Measurements from ENCODE around the gene SUMO3.

Gene SUMO3

GRCh38 chr21:44805859-44806258, 12.0 kb downstream of the SUMO3 start:
- H3K4me1 ChIP-seq, result peaks cover 29% of the 10 kb centered on the region
- DNase-seq, result no peak
- no peaks in the 10 kb centered on the region for H3K9me3 ChIP-seq
- no peaks in the 10 kb centered on the region for H3K27me3 ChIP-seq
- H3K36me3 ChIP-seq, result peaks cover 56% of the 10 kb centered on the region
- no peak for TF ChIP-seq CTCF (IDR thresholded peaks at IDR 0.05; ENCODE audit: low read depth, low read length)
- no peak overlapping the region for H3K4me3 ChIP-seq (ENCODE audit: low read depth, low read length)

- no peak for DNase-seq
- Histone ChIP-seq H3K36me3 (peaks cover 54% of the 10 kb centered on the region), H3K4me3 (ENCODE audit: low read depth, low read length) (no peak overlapping the region), H3K27me3 (no peaks in the 10 kb centered on the region), H3K4me1 (peaks cover 29% of the 10 kb centered on the region), H3K9me3 (no peaks in the 10 kb centered on the region)
- TF ChIP-seq CTCF (IDR thresholded peaks at IDR 0.05; ENCODE audit: low read depth, low read length), result no peak
Observed at GRCh38 chr21:44805226-44805625, 12.6 kb downstream of the SUMO3 start.

- H3K9me3 ChIP-seq, result no peaks in the 10 kb centered on the region
- TF ChIP-seq CTCF (IDR thresholded peaks at IDR 0.05; ENCODE audit: low read depth, low read length), result no peak
- H3K4me1 ChIP-seq, result peaks cover 29% of the 10 kb centered on the region
- no peak overlapping the region for H3K4me3 ChIP-seq (ENCODE audit: low read depth, low read length)
- peaks cover 52% of the 10 kb centered on the region for H3K36me3 ChIP-seq
- H3K27me3 ChIP-seq, result no peaks in the 10 kb centered on the region
- DNase-seq, result peak; percentile 69
Observed at GRCh38 chr21:44804762-44805161, 13.1 kb downstream of the SUMO3 start.

GRCh38 chr21:44803651-44804050, 14.2 kb downstream of the SUMO3 start:
- no peak for DNase-seq
- Histone ChIP-seq H3K27me3 (no peaks in the 10 kb centered on the region), H3K4me1 (peaks cover 29% of the 10 kb centered on the region), H3K4me3 (ENCODE audit: low read depth, low read length) (no peak overlapping the region), H3K36me3 (peaks cover 53% of the 10 kb centered on the region), H3K9me3 (no peaks in the 10 kb centered on the region)
- TF ChIP-seq CTCF (IDR thresholded peaks at IDR 0.05; ENCODE audit: low read depth, low read length), result no peak

GRCh38 chr21:44802396-44803153, 15.3 kb downstream of the SUMO3 start:
- Histone ChIP-seq H3K9me3 (no peaks in the 10 kb centered on the region), H3K4me1 (peaks cover 29% of the 10 kb centered on the region), H3K36me3 (peaks cover 58% of the 10 kb centered on the region), H3K27me3 (no peaks in the 10 kb centered on the region), H3K4me3 (ENCODE audit: low read depth, low read length) (peak overlapping the region; percentile 94)
- TF ChIP-seq CTCF (IDR thresholded peaks at IDR 0.05; ENCODE audit: low read depth, low read length), result no peak
- peak; percentile 42 for DNase-seq
